Uterus (tissue), 4 donors: ENCODE measurements around the gene CLCN5. TPM values are rescaled to one million over a fixed set of nuclear protein-coding genes. Genes with fewer than 3 reads are reported as not detected.

Source experiments
- DNase-seq, 2 donors: peaks; one replicate each; pipeline ENCODE4 v3.0.0-alpha.2; 2019 to 2020
- H3K27ac ChIP-seq, 2 donors: fragments of 200-600 bp; sonication (generic); 1 replicate in 1 of 2; 2 replicates in 1 of 2; pipeline ENCODE4 v1.5.1; 2016 to 2018
- H3K27me3 ChIP-seq, 2 donors: fragments of 200-600 bp; sonication (generic); one replicate each; pipeline ENCODE4 v1.5.1; 2018 to 2019; ENCODE audit warnings: control low read depth in 1 of 2
- H3K36me3 ChIP-seq, 2 donors: fragments of 200-600 bp; sonication (generic); one replicate each; pipeline ENCODE4 v1.5.1; 2019; ENCODE audit warnings: control low read depth in 1 of 2
- H3K4me1 ChIP-seq, 2 donors: fragments of 200-600 bp; sonication (generic); one replicate each; pipeline ENCODE4 v1.5.1; 2018 to 2019; ENCODE audit warnings: control low read depth in 1 of 2
- H3K4me3 ChIP-seq, 2 donors: fragments of 200-600 bp; sonication (generic); 1 replicate in 1 of 2; 2 replicates in 1 of 2; pipeline ENCODE4 v1.5.1; 2018 to 2019; ENCODE audit warnings: mild to moderate bottlenecking in 1 of 2
- H3K9me3 ChIP-seq, 2 donors: fragments of 200-600 bp; sonication (generic); one replicate each; pipeline ENCODE4 v1.5.1; 2019; ENCODE audit warnings: control low read depth in 1 of 2
- CTCF ChIP-seq, 4 experiments: fragments of 200-600 bp in 2 of 4; fragments of 450-650 bp in 2 of 4; sonication (generic) in 2 of 4; IDR thresholded peaks; one replicate each; pipeline ENCODE4 v1.5.1; 2016 to 2019; ENCODE audit warnings: antibody characterized with exemption in 4 of 4, mild to moderate bottlenecking in 2 of 4, moderate library complexity in 1 of 4
- POLR2A ChIP-seq, 2 donors: fragments of 450-650 bp; IDR thresholded peaks; one replicate each; pipeline ENCODE4 v1.6.1; 2016; ENCODE audit warnings: antibody characterized with exemption in 2 of 2, mild to moderate bottlenecking in 1 of 2, moderate library complexity in 1 of 2
- intact Hi-C: fragments of 100-400 bp; cut with DNase I; formaldehyde crosslinking; loops from one replicate; pipeline ENCODE4 v1.15.1; 2023; ENCODE audit warnings: low total_unique reads
- microRNA counts, 2 donors: library from miRNA; unstranded; fragments of <30 nt; microRNA quantifications; one replicate each; lab custom pipeline; 2016 to 2017
- microRNA-seq: library from miRNA; unstranded; fragments of <30 nt; microRNA quantifications from one replicate; pipeline ENCODE4, GENCODE V29; 2016; ENCODE audit warnings: borderline microRNAs expressed, borderline replicate concordance
- small RNA-seq: library from RNA; depleted of rRNA; stranded (forward); fragments of <200 nt; gene quantifications from one replicate; pipeline ENCODE3, GENCODE V24; 2016
- total RNA-seq, 4 donors: library from RNA; depleted of rRNA in 3 of 4; stranded (reverse); fragments of >200 nt in 3 of 4; gene quantifications; one replicate each; pipeline versions ENCODE4 v1.1.0 to v1.2.4, GENCODE V29; 2014 to 2023
- donor health status: DM: yes; HTN: yes; CAD: no.

CLCN5 gene
- total RNA-seq, 4 donors from 2014 or later: 6.4 to 81.2 (median 11.0) TPM

- no peaks in the 10 kb centered on the region for H3K27me3 ChIP-seq
- TF ChIP-seq CTCF (IDR thresholded peaks at IDR 0.05): no peak
- TF ChIP-seq POLR2A (IDR thresholded peaks at IDR 0.05): no peak
Measured at GRCh38 chrX:50115973-50116372, 193.6 kb downstream of the CLCN5 start.

GRCh38 chrX:50117476-50117875, 195.1 kb downstream of the CLCN5 start:
- TF ChIP-seq POLR2A (IDR thresholded peaks at IDR 0.05) (no peak), CTCF (IDR thresholded peaks at IDR 0.05) (no peak)
- no peaks in the 10 kb centered on the region for H3K36me3 ChIP-seq
- H3K27me3 ChIP-seq: no peaks in the 10 kb centered on the region
- no peak overlapping the region for H3K4me3 ChIP-seq
- no peak for DNase-seq
- H3K27ac ChIP-seq: no peak overlapping the region
- intact Hi-C loops: no loop called here
- no peaks in the 10 kb centered on the region for H3K9me3 ChIP-seq
- no peaks in the 10 kb centered on the region for H3K4me1 ChIP-seq

More at GRCh38 chrX:50115973-50116372, 193.6 kb downstream of the CLCN5 start:
- intact Hi-C loops: no loop called here
- no peak for DNase-seq
- Histone ChIP-seq H3K9me3 (no peaks in the 10 kb centered on the region), H3K4me1 (no peaks in the 10 kb centered on the region), H3K4me3 (no peak overlapping the region), H3K36me3 (no peaks in the 10 kb centered on the region), H3K27ac (no peak overlapping the region)

- Histone ChIP-seq H3K27me3 (no peaks in the 10 kb centered on the region), H3K9me3 (no peaks in the 10 kb centered on the region), H3K4me3 (no peak overlapping the region), H3K4me1 (no peaks in the 10 kb centered on the region), H3K36me3 (no peaks in the 10 kb centered on the region), H3K27ac (no peak overlapping the region)
- no peak for TF ChIP-seq POLR2A (IDR thresholded peaks at IDR 0.05)
- TF ChIP-seq CTCF (IDR thresholded peaks at IDR 0.05): no peak
- intact Hi-C loops: no loop called here
- no peak for DNase-seq
Measured at GRCh38 chrX:50125480-50125879, 203.1 kb downstream of the CLCN5 start.

GRCh38 chrX:50147972-50148371, 225.6 kb downstream of the CLCN5 start:
- no peak for TF ChIP-seq POLR2A (IDR thresholded peaks at IDR 0.05)
- no peak for TF ChIP-seq CTCF (IDR thresholded peaks at IDR 0.05)

More at GRCh38 chrX:50147972-50148371, 225.6 kb downstream of the CLCN5 start:
- no peak overlapping the region for H3K4me3 ChIP-seq
- H3K4me1 ChIP-seq: no peaks in the 10 kb centered on the region
- no peaks in the 10 kb centered on the region for H3K36me3 ChIP-seq
- H3K27me3 ChIP-seq: peaks cover 0 to 3% of the 10 kb centered on the region in 2 donors
- intact Hi-C loops: no loop called here
- H3K9me3 ChIP-seq: no peaks in the 10 kb centered on the region
- DNase-seq: no peak
- no peak overlapping the region for H3K27ac ChIP-seq

MicroRNAs within 50 kb of the gene (microRNA counts, 767-probe panel; counts per million panel counts)
- microRNA hsa-miR-188-3p (lab: Ali Mortazavi, UCI): 0 counts per million in 2 donors
- 0 counts per million in 2 donors for microRNA hsa-miR-188-5p (lab: Ali Mortazavi, UCI)
- microRNA hsa-miR-362-3p (lab: Ali Mortazavi, UCI): 0 to 4,233 counts per million in 2 donors
- 4,013 to 4,627 counts per million in 2 donors for microRNA hsa-miR-362-5p (lab: Ali Mortazavi, UCI)
- 0 to 3,815 counts per million in 2 donors for microRNA hsa-miR-500a-5p+hsa-miR-501-5p (lab: Ali Mortazavi, UCI)
- 0 counts per million in 2 donors for microRNA hsa-miR-500b (lab: Ali Mortazavi, UCI)
- microRNA hsa-miR-501-3p (lab: Ali Mortazavi, UCI): 0 counts per million in 2 donors
- microRNA hsa-miR-502-3p (lab: Ali Mortazavi, UCI): 0 counts per million in 2 donors
- microRNA hsa-miR-502-5p (lab: Ali Mortazavi, UCI): 0 counts per million in 2 donors
- 0 to 2,301 counts per million in 2 donors for microRNA hsa-miR-532-3p (lab: Ali Mortazavi, UCI)
- microRNA hsa-miR-532-5p (lab: Ali Mortazavi, UCI): 4,775 to 4,991 counts per million in 2 donors
- 4,872 to 5,599 counts per million in 2 donors for microRNA hsa-miR-660-5p (lab: Ali Mortazavi, UCI)

Small RNAs within 50 kb of the gene (microRNA-seq; reads per million reads assigned to microRNA genes)
- gene MIR188 (35.8 reads per million, percentile 41 among the genes with 10 or more reads in this experiment), gene MIR362 (120 reads per million, percentile 58 among the genes with 10 or more reads in this experiment), gene MIR500A (11.8 reads per million, percentile 23 among the genes with 10 or more reads in this experiment), gene MIR500B (not detected), gene MIR501 (35.3 reads per million, percentile 41 among the genes with 10 or more reads in this experiment), gene MIR502 (75.5 reads per million, percentile 50 among the genes with 10 or more reads in this experiment), gene MIR532 (864 reads per million, percentile 80 among the genes with 10 or more reads in this experiment), gene MIR660 (216 reads per million, percentile 65 among the genes with 10 or more reads in this experiment)

Small RNAs within 50 kb of the gene (small RNA-seq; reads per million reads assigned to genes)
- gene MIR188 (not detected), gene MIR362 (2.1 reads per million, percentile 75 among the genes with 10 or more reads in this experiment), gene MIR500A (9.4 reads per million, percentile 89 among the genes with 10 or more reads in this experiment), gene MIR500B (0.24 reads per million), gene MIR501 (9.2 reads per million, percentile 89 among the genes with 10 or more reads in this experiment), gene MIR502 (not detected), gene MIR532 (42.1 reads per million, percentile 93 among the genes with 10 or more reads in this experiment), gene MIR660 (3.7 reads per million, percentile 84 among the genes with 10 or more reads in this experiment), gene RNU6-421P (not detected)

Other genes starting within 250 kb of the CLCN5 start
- not detected for gene PAGE1, start 226.6 kb upstream of the CLCN5 start, total RNA-seq
- 10 to 100 TPM in 1 of 4 donors, 1 to 10 TPM in 1, not detected in 2; 1.5 to 77.2 TPM for gene PAGE4, start 93.3 kb upstream of the CLCN5 start, total RNA-seq
- gene USP27X, start 43.1 kb upstream of the CLCN5 start, total RNA-seq: 10 to 100 TPM in 1 of 4 donors, 1 to 10 TPM in 2, under 1 TPM in 1; 0.59 to 15.6 (median 4.1) TPM